Measurements from ENCODE around the gene PROS1. TPM values are rescaled to one million over a fixed set of nuclear protein-coding genes. Genes with fewer than 3 reads are reported as not detected.
"Not testable (repeated sequence)": the region's sequence is repeated elsewhere in the genome, so short reads cannot be mapped to it uniquely, and the experiment has no call there.

PROS1 gene
- total RNA-seq, 4 donors from 2014 or later = 2.2 to 25.5 (median 12.9) TPM

GRCh38 chr3:93961026-93961425 is 12.7 kb downstream of the PROS1 start:
- 86 to 91% methylated on average over 1 of the region's 1 CpG for WGBS, 2 donors (ENCODE audit: low coverage in 1 of 2)
- H3K9me3 ChIP-seq = no peaks in the 10 kb centered on the region
- TF ChIP-seq EP300 (IDR thresholded peaks at IDR 0.05; ENCODE audit: low read depth) = no peak
- TF ChIP-seq POLR2A (IDR thresholded peaks at IDR 0.05) = no peak
- TF ChIP-seq CTCF (IDR thresholded peaks at IDR 0.05) = no peak
- no peak for TF ChIP-seq POLR2AphosphoS5 (IDR thresholded peaks at IDR 0.05)
- H3K4me1 ChIP-seq = no peaks in the 10 kb centered on the region
- H3K4me3 ChIP-seq = no peak overlapping the region
- in situ Hi-C loops (cut with MboI; ENCODE audit: low pct_ligation_motif_present in 1 of 4, low pct_unique_long_range_greater_than_20kb in 1 of 4, low sequenced_read_pairs in 3 of 4) (no loop called here), intact Hi-C loops (cut with DNase I; ENCODE audit: low total_unique reads) (no loop called here)
- no peaks in the 10 kb centered on the region for H3K27me3 ChIP-seq
- H3K27ac ChIP-seq = no peak overlapping the region
- no peaks in the 10 kb centered on the region for H3K36me3 ChIP-seq
- no peak for DNase-seq

GRCh38 chr3:93949958-93950357 is 23.7 kb downstream of the PROS1 start:
- intact Hi-C loops (cut with DNase I; ENCODE audit: low total_unique reads); H3K36me3 ChIP-seq; DNase-seq; H3K27ac ChIP-seq; in situ Hi-C loops (cut with MboI; ENCODE audit: low pct_ligation_motif_present in 1 of 4, low pct_unique_long_range_greater_than_20kb in 1 of 4, low sequenced_read_pairs in 3 of 4); H3K27me3 ChIP-seq; H3K4me1 ChIP-seq; H3K9me3 ChIP-seq; H3K4me3 ChIP-seq: not testable (repeated sequence)
- 93% methylated on average over 8 of the region's 8 CpGs; no CpG with 5 or more reads in 1 of the 2 donors for WGBS, 2 donors (ENCODE audit: low coverage in 1 of 2)

GRCh38 chr3:93937485-93937884 is 36.2 kb downstream of the PROS1 start:
- H3K9me3 ChIP-seq; DNase-seq; H3K36me3 ChIP-seq; in situ Hi-C loops (cut with MboI; ENCODE audit: low pct_ligation_motif_present in 1 of 4, low pct_unique_long_range_greater_than_20kb in 1 of 4, low sequenced_read_pairs in 3 of 4); H3K27me3 ChIP-seq; H3K27ac ChIP-seq; H3K4me3 ChIP-seq; intact Hi-C loops (cut with DNase I; ENCODE audit: low total_unique reads); H3K4me1 ChIP-seq: not testable (repeated sequence)
- WGBS, 2 donors (ENCODE audit: low coverage in 1 of 2) = 79 to 91% methylated on average over 6 of the region's 6 CpGs

- Histone ChIP-seq H3K9me3 (no peaks in the 10 kb centered on the region), H3K27me3 (no peaks in the 10 kb centered on the region), H3K4me1 (no peaks in the 10 kb centered on the region), H3K27ac (no peak overlapping the region), H3K36me3 (no peaks in the 10 kb centered on the region), H3K4me3 (no peak overlapping the region)
- in situ Hi-C loops (cut with MboI; ENCODE audit: low pct_ligation_motif_present in 1 of 4, low pct_unique_long_range_greater_than_20kb in 1 of 4, low sequenced_read_pairs in 3 of 4) (no loop called here), intact Hi-C loops (cut with DNase I; ENCODE audit: low total_unique reads) (no loop called here)
- WGBS, 2 donors (ENCODE audit: low coverage in 1 of 2) = 78 to 83% methylated on average over 1 of the region's 1 CpG
- no peak for DNase-seq
- TF ChIP-seq EP300 (IDR thresholded peaks at IDR 0.05; ENCODE audit: low read depth) = no peak
- TF ChIP-seq POLR2A (IDR thresholded peaks at IDR 0.05) = no peak
- TF ChIP-seq POLR2AphosphoS5 (IDR thresholded peaks at IDR 0.05) = no peak
Observed at GRCh38 chr3:93936549-93936948, 37.1 kb downstream of the PROS1 start.

GRCh38 chr3:93934366-93935046 is 39.2 kb downstream of the PROS1 start:
- no peaks in the 10 kb centered on the region for H3K36me3 ChIP-seq
- no peak overlapping the region for H3K4me3 ChIP-seq
- TF ChIP-seq EP300 (IDR thresholded peaks at IDR 0.05; ENCODE audit: low read depth) = no peak
- no peak for TF ChIP-seq POLR2AphosphoS5 (IDR thresholded peaks at IDR 0.05)
- TF ChIP-seq POLR2A (IDR thresholded peaks at IDR 0.05) = no peak
- no peak for TF ChIP-seq CTCF (IDR thresholded peaks at IDR 0.05)
- H3K9me3 ChIP-seq = no peaks in the 10 kb centered on the region
- no peak overlapping the region for H3K27ac ChIP-seq
- no peaks in the 10 kb centered on the region for H3K27me3 ChIP-seq
- in situ Hi-C loops (cut with MboI; ENCODE audit: low pct_ligation_motif_present in 1 of 4, low pct_unique_long_range_greater_than_20kb in 1 of 4, low sequenced_read_pairs in 3 of 4) = no loop called here
- no peaks in the 10 kb centered on the region for H3K4me1 ChIP-seq
- WGBS, 2 donors (ENCODE audit: low coverage in 1 of 2) = 52 to 59% methylated on average over 5 of the region's 5 CpGs
- DNase-seq = no peak
- intact Hi-C loops (cut with DNase I; ENCODE audit: low total_unique reads) = no loop called here
